Stimulated activated CD8-positive, alpha-beta memory T cell treated with anti-CD3 and anti-CD28 coated beads, Interleukin-15, amount 100 ng/mL, for 24 hours (primary cell): Measurements from ENCODE around the gene PDZD4.
"Not testable (repeated sequence)": the region's sequence is repeated elsewhere in the genome, so short reads cannot be mapped to it uniquely, and the experiment has no call there.

Source experiments
- DNase-seq: peaks from one replicate; pipeline ENCODE4 v3.0.0-alpha.2; 2020; ENCODE audit warnings: low read depth

The PDZD4 gene

DNA sequence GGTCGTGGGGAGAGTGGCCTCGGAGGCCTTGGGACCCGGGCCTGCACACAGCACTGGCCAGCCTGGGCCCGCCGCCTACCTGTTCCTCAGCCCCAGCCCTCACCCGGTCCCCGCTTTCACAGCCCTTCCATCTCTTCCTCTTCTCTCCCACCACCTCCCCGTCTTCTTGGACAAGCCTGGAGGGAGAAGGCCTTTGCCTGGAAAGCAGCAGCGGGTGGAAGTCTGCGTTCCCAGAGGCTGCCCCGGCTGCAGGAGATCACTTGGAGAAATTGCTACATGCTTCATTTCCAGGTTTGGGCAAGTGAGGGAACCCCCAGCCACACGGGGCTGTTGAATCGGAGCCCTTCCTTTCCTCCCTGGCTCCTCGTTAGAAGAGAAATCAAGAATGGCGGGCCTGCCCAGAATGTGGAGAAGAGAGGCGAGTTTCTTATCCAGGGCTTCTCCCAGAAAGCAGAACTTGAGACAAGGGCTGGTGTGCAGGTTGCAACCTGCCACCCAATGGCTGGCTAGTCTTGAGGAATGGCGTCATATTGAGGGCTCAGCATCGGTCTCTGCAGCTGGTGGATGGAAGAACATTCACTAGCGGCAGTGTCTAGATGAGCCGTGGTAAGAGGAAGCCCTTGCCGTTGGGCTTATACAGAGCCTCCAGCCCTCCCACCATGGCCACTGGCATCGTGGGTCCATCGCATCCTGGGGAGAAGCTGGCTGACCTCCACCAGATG, 1.2 kb upstream of the PDZD4 start:
- DNase-seq, result no peak

DNA sequence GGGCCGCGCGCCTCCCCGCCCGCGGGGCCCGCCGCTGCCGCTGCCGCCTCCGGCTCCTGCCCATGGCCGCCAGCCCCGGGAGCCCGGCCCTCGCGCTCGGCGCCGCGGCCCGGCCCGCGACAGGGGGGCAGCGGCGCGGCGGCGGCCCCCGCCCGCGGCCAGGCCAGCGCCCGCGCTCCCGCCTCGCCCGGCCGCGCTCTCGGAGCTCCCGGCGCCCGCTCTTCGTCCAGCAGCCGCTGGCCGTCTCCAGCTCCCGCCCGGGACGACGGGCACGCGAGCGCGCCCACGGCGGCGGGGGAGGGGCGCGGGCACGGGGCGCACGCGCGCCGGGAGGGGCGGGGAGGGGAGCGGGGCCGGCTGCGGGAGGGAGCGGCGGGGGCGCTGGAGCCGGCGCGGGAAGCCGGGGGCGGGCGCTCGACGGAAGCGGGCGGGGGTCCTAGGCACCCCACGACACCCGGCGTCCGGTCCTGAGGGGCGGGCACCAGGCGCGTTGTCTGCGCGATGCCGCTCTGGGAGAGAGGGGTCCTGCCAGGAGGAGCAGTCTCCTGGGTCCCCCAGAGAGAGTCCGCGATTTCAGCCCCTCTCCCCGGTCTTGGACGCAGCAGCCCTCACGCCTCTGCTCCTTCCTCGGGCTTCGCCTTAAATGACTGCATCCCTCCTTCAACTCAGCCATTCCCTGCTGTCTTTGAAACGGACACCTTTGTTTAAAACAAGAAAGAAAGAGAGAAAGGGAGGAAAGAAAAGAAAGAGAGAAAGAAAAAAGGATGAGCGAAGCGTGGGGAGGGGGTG, 490 bp upstream of the PDZD4 start:
- DNase-seq, result no peak

DNA sequence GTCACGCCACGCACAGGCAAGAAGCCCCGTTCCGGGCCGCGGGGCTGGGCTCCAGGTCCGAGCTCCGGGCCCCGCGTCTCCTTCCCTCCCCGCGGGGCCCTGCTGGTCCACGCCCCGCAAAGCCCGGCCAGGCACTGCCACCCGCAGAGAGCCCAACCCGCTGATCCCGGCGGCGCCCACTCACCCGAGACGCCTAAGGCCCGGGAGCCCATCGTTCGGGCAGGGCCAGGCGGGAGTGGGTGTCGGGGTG, 870 bp downstream of the PDZD4 start:
- DNase-seq, result no peak

DNA sequence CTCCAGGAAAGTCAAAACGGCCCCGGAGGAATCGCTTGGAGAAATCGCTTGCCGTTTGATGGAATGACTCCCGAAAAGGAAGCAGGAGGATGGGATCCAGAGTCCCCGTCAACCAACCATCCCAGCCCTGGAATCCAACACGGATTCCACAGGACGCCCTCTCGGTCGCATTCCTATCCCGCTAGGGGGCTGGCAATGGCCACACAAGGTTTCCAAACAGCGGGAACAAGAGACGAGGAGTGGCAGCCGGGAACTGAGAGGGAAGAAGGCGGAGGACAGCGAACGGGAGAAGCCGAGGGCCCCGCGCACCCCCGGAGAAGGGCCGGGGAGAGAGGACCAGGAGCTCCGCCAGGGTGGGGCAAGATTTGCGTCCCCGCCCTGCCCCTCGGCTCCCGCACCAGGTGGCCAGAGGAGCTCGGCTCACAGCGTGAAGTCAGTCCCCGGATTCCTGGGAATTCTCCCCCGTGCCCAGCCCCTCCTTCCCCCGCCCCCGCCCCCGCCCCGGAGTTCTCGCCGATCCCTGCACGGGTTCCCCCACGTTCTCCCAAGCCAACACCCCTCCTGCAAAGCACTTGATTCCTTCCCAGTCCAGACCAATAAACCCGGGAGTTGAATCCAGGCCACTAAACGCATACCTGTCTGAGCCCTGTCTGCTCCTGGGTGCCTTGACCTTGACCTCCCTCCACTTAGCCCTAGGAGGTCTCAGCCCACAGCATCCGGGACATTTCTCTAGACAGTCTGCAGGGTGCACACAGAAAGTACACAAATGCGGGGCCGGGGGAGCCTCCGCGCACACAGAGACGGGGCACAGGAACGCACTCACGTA, 1.4 kb downstream of the PDZD4 start:
- DNase-seq, result no peak

- no peak for DNase-seq
These were observed 2.0 kb downstream of the PDZD4 start for GRCh38 chrX:153828308-153828707.

DNA sequence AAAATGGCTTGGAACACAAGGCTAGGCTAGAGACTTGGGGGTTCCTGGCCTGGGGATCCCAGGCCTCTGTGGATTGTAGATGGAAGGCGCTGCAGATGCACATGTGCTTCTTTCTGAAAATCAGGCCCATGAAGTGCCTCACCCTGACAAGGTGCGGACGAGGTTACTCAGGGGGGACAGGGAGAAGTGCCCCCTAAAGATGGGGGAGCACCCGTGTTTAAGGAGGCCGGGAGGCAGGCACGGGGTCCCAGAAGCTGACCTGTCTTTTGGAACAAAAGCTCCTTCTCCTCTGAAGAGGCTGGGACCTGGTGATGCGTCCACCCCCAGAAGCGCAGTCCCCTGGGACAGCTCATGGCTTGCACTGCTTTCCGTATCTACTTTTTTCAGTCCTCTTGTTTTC, 2.4 kb downstream of the PDZD4 start:
- DNase-seq, result no peak

- no peak for DNase-seq
These were observed 3.3 kb downstream of the PDZD4 start for GRCh38 chrX:153827016-153827415.

GRCh38 chrX:153825042-153825441, 5.3 kb downstream of the PDZD4 start:
- DNase-seq, result no peak

DNA sequence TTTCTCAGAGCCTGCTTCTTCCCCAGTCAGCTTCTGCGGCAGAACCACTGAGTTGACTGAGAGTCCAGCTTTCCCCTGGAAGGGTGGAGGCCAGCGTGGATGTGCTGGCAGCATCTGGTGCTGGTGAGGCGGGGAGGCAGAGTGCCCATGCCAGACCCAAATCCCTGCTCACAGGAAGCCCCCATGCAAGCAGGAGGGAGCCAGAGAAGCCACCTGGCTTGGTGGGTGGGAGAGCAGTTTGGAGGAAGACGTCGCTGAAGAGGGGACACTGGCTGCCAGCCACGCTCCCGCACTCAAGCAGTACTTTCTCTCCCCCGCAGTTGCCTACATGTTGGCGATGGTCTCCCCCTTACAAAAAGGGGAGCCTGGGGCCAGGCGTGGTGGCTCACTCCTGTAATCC, 6.0 kb downstream of the PDZD4 start:
- no peak for DNase-seq

- DNase-seq, result no peak
These were observed 9.3 kb downstream of the PDZD4 start for GRCh38 chrX:153821066-153821465.

- no peak for DNase-seq
These were observed 9.7 kb downstream of the PDZD4 start for GRCh38 chrX:153820601-153821000.

DNA sequence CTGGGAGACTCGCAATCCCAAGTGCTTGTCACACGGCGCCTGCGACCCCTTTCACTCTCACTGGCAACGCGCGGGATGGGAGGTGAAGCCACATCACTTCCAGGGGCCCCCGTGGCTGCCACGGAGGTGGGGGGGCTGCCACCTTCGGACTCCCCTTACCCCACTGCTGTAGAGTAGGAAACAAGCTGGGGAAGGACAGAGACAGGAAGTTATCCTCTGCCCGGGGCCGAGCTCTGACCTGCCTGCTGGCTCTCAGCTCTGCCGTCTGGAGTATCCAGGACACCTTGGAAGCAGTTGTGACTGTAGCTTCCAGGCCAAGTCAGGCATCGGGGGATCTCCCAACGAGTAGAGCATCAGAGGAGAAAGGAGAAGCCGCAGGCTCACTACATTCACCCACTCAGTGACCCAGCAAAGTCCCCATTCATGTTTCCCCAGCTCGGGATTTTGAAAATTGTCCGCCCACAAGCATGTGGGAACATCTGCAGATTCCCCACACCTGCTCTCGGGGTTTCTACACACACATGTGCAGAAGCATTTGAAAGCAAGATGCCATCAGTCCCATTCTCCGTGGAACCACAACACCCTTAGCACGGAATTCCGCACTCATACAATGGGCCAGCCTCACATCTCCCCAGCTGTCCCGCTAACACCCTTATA, 10.8 kb downstream of the PDZD4 start:
- no peak for DNase-seq

GRCh38 chrX:153818571-153819383, 11.6 kb downstream of the PDZD4 start:
- DNase-seq, result no peak

GRCh38 chrX:153818064-153818463, 12.3 kb downstream of the PDZD4 start:
- not testable (repeated sequence) for DNase-seq

DNA sequence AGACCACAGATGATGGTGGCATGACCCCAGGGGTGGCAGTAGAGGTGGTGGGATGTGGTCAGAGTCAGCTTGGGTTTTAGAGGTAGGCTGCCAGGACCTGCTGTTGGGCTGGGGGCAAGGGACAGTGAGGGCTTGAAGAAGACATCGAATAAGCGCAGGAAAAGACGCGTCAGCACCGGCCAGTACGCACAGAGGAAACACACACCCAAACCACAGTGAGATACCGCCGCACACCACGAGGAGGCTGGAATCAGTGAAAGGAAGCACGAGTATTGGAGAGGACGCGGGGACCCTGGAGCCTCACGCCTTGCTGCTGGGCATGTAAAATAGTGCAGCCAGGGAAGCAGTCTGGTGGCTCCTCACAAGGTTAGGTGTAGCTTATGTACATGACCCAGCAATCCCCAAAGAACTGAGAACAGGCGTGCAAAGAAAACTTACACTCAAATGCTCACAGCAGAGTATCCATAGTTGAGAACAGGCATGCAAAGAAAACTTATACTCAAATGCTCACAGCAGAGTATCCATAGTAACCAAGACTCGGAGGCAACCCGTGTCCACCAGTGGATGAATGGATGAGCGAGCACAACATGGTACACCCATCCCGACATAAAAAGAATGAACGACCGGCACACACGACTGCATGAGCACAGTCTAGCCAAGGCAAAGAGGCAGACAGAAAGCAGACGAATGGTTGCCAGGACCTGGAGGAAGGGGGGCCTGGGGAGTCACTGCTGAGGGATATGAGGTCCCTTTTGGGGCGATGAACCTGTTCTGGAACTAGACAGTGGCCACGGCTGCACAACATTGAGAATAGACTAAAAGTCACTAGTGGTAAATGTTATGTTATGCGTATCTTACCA, 13.3 kb downstream of the PDZD4 start:
- no peak for DNase-seq

DNA sequence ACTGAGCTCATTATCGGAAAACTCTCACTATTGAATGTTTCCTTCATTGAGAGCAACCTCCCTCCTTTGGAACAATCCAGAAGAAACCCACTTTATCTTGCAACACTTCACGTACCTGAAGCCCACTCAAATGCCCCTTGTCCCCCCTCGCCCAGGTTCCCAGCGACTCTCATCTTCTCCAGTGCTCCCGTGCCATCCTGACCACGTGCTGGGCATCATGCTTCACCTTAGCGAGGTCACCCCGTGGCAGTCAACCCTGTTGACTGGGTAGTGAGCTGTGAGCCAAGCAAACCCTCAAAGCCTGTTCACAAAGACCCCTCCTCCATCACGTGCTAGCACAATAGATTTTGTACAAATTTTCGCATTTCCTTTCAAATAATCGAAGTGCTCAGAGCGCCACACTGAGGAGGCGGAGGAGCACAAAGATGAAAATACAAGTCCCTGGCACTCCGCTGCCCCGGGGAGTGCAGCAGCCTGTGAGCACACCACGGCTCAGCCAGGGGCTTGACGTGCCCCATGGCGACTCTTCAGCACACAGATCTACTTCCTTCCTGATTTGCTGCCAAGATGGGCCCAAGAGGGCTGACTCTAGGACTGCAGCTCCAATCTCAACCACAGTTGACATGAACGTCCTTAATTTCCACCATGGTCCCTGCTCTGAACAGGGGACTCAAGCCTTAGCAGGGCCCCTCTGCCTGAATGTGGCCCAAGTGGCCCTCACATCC, 15.6 kb downstream of the PDZD4 start:
- DNase-seq, result no peak

- DNase-seq, result no peak
These were observed 17.2 kb downstream of the PDZD4 start for GRCh38 chrX:153813161-153813560.

- DNase-seq, result no peak
These were observed 18.1 kb downstream of the PDZD4 start for GRCh38 chrX:153812220-153812619.

GRCh38 chrX:153807976-153808375, 22.4 kb downstream of the PDZD4 start:
- no peak for DNase-seq

DNA sequence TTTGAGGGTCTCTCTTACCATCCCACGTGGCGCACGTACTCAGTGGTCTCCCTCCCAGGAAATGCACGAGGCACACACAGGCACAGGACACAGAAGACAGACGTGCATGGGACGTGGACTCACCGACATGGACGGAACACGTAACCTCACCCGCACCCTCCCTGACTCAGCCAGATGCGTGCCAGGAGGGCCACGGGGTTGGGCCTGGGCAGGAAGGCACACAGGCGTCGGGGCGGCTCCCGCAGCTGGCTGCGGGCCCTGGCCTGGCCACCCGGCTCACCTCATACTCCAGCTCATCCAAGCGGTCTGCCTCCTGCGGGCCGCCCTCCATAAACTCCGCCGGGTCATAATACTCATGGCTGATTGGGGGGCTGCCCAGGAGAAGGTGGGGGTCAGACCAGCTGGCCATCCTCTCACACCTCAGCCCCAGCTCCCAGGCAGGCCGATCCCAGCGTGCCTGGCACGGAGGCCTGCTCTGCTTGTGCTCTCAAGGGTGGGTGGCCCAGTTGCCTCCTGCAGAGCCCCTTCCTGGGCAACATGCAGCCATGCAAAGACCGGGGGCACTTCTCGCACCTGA, 23.3 kb downstream of the PDZD4 start:
- DNase-seq, result no peak
